ACHN (cell line): Measurements from ENCODE around the gene PICK1.
"Not testable (repeated sequence)": the region's sequence is repeated elsewhere in the genome, so short reads cannot be mapped to it uniquely, and the experiment has no call there.

ENCODE experiments used
- DNase-seq: peaks from one replicate; pipeline ENCODE4 v3.0.0-alpha.2; 2015
- in situ Hi-C: cut with HindIII; loops from 2 replicates; pipeline ENCODE4 v1.10.0; 2017; ENCODE audit warnings: low sequenced_read_pairs, low pct_ligation_motif_present, low pct_unique_long_range_greater_than_20kb

PICK1 gene

DNA sequence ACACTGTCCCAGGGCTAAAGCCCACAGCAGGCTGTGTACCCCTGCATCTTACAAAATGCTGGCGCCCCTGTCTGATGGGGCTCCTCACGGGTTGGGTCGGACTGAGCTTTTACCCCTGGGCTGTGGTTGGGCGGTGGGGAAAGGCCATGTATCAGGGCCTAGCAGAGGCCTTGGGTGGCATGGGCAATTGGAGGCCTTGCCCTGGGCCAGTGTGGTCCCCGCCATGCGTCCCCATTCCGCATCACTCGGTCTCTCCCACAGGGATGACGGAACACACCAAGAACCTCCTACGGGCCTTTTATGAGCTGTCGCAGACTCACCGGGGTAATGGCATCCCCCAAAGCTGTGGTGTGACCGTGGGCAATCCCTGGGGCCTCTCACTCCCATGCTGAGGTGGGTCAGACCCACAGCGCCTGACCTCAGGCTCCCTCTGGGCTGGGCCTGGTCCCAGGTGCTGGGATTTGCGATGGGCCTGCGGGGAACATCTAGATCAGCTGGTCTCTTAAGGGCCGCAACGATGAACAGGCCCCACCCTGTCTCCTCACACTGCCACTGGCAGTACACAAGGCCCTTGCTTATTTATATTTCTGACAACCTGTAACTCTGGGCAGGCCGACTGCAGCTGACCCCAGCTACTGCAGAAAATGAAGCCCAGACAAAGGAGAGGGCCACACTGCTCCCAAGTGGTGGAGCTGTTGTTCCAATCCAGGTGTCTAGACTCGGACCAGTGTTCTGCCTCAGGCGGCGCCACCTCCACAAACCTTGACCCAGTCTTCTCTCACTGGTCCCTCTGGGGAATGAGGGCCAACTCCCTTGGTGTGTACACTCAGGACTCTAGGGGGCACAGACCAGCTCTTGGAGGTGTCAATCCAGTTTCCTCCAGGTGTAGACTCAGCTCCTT, 14.5 kb downstream of the PICK1 start:
- in situ Hi-C loops, result no loop called here
- no peak for DNase-seq

DNA sequence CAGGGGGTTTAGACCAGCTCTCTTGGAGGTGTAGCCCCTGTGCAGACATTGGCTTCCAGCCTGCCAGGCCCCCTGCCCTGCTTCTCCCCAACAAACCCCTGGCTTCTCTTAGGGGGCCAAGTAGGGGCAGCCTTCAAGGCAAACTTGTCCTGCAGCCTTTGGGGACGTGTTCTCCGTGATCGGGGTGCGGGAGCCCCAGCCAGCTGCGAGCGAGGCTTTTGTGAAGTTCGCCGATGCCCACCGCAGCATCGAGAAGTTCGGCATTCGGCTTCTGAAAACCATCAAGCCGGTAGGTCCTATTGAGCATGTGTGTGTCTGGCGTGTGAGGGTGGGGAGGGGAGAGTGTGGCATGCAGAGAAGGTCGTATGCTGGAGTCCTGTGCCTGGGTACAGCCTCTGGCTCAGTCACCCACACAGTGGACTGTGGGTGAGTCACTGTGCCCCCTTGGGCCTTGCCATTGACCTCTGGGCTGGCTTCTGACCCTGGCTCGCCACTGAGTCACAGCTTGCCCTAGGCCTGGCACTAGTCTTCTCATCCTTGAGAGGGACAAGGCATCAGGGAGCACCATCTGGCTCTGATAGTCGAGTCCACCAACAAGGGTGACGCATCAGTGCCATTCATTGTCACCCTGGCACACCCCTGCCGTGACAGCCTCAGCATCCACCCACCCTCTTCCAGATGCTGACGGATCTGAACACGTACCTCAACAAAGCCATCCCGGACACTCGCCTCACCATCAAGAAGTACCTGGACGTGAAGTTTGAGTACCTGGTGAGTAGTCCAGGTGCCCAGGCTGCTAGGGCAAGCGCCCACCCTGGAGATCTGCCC, 15.3 kb downstream of the PICK1 start:
- in situ Hi-C loops, result no loop called here
- DNase-seq, result no peak

- no peak for DNase-seq
- in situ Hi-C loops, result no loop called here
These were observed 16.2 kb downstream of the PICK1 start for GRCh38 chr22:38073150-38074130.

DNA sequence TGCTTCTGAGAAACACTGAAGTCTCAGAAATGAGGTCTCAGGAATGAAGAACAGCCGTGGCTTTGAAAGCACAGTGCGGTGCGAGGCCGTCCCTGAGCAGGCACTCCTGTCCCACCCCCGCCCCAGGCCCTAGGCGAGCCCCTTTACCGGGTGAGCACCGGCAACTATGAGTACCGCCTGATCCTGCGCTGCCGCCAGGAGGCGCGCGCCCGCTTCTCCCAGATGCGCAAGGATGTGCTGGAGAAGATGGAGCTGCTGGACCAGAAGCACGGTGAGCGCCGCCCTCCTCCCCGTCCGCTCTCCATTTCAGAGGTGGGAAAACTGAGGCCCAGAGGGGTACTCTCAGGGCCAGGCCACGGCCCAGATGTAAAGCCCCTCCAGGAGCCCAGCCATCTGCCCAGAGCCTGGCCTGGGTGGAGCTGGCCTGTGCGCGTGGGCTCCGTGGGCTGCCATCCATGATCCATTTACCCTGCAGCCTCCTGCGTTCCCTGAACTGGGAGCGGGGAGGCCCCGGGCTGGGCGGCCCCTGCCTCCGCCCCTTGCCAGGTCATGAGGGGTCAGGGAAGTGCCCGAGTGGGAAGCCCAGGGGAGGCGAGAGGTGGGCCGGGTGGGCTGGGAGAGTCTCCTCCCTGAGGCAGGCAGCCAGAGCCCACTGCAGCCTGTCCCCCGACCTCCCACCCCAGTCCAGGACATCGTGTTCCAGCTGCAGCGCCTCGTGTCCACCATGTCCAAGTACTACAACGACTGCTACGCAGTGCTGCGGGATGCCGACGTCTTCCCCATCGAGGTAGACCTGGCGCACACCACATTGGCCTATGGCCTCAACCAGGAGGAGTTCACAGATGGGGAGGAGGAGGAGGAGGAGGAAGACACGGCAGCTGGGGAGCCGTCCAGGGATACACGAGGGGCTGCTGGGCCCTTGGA, 17.2 kb downstream of the PICK1 start:
- in situ Hi-C loops, result no loop called here
- no peak for DNase-seq

DNA sequence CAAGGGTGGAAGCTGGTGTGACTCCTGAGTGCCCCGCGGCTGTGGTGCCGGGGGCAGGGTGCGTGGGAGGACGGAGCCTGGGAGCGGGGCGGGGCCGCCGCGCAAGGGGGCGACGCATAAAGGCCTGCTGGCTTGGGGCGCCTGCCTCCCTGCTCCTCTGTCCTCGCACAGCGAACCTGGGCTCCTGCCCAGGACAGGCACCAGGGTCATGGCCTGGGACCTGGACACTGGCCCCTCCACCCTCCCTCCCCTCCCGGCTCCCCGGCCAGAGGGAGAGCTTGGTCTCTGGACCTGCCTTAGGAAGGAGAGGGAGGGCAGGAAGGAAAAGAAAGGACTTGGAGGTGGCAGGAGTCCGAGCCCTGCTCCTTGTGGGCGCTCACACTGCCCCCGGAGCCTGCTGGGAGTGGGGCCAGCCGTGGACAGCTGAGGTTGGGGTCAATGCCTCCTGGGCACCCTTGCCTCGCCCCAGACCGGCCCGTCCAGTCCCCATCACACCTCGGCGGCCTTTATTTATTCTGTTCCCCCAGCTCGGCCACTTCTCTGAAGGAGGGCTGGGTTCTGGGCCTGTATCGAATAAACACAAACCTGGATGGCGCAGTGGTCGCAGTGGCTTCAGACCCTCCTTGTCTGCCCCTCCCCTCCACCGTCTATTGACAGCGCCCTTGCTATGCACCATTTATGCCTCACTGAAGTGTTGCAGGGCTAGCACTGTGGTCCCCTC, 18.1 kb downstream of the PICK1 start:
- no peak for DNase-seq
- in situ Hi-C loops, result no loop called here

GRCh38 chr22:38075961-38076360, 18.8 kb downstream of the PICK1 start:
- DNase-seq, result no peak
- in situ Hi-C loops, result no loop called here

- in situ Hi-C loops, result no loop called here
- DNase-seq, result no peak
These were observed 19.9 kb downstream of the PICK1 start for GRCh38 chr22:38077096-38077495.

- no peak for DNase-seq
- in situ Hi-C loops, result no loop called here
These were observed 20.4 kb downstream of the PICK1 start for GRCh38 chr22:38077595-38077994.

DNA sequence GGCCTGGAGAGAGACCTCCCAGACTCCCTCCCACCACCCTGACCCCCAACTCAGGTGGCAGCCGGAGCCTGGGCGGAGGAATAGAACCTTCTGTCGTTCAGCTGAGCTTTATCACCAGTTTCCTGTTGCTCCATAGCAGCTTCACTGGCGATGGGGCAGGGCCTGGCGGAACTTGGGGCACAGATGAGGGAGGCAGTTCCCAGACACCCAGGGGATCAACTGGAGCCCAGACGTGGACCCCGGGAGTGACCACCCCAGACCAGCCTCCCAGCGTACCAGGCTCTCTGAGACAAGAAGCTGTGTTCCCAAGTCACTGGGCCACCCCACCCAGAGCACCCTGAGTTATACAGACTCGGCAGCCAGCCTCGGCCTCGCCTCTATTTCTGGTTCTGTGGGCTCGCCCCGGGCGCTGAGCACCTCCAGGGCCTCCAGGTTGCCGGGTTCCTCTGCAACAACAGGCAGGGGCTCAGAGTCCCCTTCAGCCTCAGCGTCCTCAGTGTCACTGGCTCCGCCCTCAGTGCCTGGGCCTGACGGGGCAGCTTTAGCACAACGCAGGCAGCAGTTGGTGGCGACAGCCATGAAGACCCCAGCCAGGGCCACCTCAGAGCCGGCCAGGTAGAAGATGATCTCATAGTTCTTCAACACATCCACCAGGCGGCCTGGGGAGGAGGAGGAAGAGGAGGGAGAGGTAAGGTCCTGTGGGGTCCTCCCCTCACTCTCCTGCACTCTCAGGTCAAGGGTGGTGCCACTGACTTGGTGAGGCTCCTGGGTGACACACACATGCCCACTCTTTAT, 21.0 kb downstream of the PICK1 start:
- in situ Hi-C loops, result no loop called here
- DNase-seq, result no peak

DNA sequence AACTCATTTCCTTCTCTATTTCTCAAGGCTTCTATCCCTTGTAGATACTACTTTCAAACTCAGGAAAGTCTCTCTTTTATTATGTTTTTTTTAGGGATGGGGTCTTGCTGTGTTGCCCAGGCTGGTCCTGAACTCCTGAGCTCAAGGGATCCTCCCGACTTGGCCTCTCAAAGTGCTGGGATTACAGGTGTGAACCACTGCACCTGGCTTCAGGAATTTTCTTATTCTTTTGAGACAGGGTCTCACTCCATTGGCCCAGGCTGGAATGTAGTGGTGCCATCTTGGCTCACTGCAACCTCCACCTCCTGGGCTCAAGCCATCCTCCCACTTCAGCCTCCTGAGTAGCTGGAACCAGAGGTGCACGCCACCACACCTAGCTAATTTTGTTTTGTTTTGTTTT, 22.0 kb downstream of the PICK1 start:
- DNase-seq, in situ Hi-C loops: not testable (repeated sequence)

DNA sequence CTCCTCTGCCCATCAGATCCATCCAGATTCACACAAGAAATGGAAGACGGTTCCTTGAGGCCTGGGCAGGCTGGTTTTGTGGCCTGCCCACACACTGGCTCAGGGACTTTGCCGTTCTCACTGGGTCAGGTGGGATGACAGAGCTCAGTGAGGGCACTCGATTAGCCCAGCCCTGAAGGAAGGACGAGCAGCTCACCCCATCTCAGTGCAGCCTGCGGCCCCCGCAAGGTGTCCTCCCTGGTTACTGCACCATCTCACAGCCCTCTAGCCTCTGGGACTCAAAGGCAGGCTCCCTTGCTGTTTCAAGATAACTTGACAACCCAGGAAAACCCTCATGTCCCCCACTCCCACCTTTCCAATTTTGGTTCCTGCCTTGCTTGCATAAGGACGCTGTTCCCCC, 22.6 kb downstream of the PICK1 start:
- DNase-seq, result no peak
- in situ Hi-C loops, result no loop called here

GRCh38 chr22:38080474-38080849, 23.3 kb downstream of the PICK1 start:
- in situ Hi-C loops, result no loop called here
- DNase-seq, result no peak

- in situ Hi-C loops, result no loop called here
- DNase-seq, result no peak
These were observed 23.8 kb downstream of the PICK1 start for GRCh38 chr22:38080850-38081635.

DNA sequence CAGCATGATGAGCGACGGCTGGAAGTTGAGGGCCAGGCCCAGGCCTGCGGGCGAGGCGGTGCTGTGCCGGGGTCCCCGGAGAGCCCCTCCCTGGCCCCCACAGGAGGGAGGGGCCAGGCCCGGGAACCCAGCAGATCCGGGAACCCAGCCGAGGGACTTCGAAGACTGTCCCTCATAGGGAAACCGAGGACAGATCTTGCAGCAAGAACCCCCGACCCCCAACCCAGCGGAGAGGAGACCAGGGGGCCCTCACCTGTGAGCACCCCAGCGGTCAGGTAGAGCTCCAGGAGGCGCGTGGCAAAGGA, 24.4 kb downstream of the PICK1 start:
- DNase-seq, result no peak
- in situ Hi-C loops, result no loop called here

DNA sequence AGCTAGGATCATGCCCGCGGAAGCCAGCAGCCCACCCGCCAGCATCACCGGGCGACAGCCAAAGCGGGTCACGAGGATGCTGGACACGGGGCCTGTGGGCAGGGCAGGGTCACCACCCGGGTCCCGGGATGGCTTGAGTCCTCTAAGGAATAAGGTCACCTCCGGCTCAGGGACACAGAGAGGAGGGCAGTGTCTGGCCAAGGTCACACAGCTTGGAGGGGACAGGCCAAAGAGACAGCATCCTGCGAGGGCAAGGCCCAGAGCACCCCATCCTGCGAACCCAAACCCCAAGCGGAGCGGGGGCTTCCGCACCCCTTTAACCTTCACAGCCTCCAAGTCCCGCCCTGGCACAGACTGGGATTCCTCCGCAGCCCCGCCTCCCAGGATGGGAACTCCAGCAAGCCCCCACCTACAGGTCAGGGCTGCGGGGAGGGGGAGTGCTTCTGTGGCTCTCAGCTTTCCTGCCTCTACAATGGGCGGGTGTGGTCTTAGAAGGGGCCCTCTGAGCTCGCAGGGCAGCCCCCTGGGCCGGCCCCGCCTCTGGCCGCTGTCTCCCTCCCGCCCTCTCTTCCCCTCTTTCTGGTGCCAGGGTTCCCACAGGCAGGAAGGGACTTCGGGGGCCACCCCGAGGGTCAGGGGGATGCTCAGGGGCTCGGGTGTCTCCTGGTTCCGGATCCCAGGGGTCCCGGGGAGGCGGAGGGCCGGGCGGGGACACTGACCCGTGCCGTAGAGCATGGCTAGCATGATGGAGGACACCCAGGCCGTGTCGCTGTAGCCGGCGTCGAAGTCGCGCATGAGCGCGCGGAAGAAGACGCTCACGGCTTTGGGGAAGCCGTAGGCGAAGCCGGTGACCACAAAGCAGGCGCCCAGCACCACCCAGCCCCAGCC, 25.0 kb downstream of the PICK1 start:
- in situ Hi-C loops, result no loop called here
- no peak for DNase-seq
